ENCODE data around the gene PRPF38A. TPM values are rescaled to one million over a fixed set of nuclear protein-coding genes. Genes with fewer than 3 reads are reported as not detected.

PRPF38A gene
- polyA plus RNA-seq, 1 of the 3 experiments (the other 2 are of a cell fraction): 24.3 TPM

GRCh38 chr1:52365071-52365745 is 39.2 kb upstream of the PRPF38A start (continued):
- TF ChIP-seq USF2 (IDR thresholded peaks at IDR 0.05; ENCODE audit: borderline replicate concordance, low read depth, low read length) (no peak), RXRA (IDR thresholded peaks at IDR 0.05; ENCODE audit: borderline replicate concordance, low read depth) (no peak; the same call in 1 of the 2 replicates), SIN3A (IDR thresholded peaks at IDR 0.05; ENCODE audit: borderline replicate concordance, low read depth, low read length) (no peak), JUND (IDR thresholded peaks at IDR 0.05) (no peak), CHD2 (IDR thresholded peaks at IDR 0.05; ENCODE audit: low read length, partially characterized antibody) (no peak), GABPA (IDR thresholded peaks at IDR 0.05; ENCODE audit: low read depth) (no peak), TEAD4 (IDR thresholded peaks at IDR 0.05; ENCODE audit: borderline replicate concordance, insufficient read depth) (no peak), MEF2A (IDR thresholded peaks at IDR 0.05; ENCODE audit: borderline replicate concordance, low read depth) (no peak), RFX5 (IDR thresholded peaks at IDR 0.05; ENCODE audit: low read length) (no peak), EZH2phosphoT487 (IDR thresholded peaks at IDR 0.05; ENCODE audit: borderline replicate concordance, low read depth) (no peak), FOSL2 (IDR thresholded peaks at IDR 0.05; ENCODE audit: borderline replicate concordance, low read depth) (peak; percentile 68)
- TF ChIP-seq, protein P1, sequence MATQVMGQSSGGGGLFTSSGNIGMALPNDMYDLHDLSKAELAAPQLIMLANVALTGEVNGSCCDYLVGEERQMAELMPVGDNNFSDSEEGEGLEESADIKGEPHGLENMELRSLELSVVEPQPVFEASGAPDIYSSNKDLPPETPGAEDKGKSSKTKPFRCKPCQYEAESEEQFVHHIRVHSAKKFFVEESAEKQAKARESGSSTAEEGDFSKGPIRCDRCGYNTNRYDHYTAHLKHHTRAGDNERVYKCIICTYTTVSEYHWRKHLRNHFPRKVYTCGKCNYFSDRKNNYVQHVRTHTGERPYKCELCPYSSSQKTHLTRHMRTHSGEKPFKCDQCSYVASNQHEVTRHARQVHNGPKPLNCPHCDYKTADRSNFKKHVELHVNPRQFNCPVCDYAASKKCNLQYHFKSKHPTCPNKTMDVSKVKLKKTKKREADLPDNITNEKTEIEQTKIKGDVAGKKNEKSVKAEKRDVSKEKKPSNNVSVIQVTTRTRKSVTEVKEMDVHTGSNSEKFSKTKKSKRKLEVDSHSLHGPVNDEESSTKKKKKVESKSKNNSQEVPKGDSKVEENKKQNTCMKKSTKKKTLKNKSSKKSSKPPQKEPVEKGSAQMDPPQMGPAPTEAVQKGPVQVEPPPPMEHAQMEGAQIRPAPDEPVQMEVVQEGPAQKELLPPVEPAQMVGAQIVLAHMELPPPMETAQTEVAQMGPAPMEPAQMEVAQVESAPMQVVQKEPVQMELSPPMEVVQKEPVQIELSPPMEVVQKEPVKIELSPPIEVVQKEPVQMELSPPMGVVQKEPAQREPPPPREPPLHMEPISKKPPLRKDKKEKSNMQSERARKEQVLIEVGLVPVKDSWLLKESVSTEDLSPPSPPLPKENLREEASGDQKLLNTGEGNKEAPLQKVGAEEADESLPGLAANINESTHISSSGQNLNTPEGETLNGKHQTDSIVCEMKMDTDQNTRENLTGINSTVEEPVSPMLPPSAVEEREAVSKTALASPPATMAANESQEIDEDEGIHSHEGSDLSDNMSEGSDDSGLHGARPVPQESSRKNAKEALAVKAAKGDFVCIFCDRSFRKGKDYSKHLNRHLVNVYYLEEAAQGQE (IDR thresholded peaks at IDR 0.05; ENCODE audit: low read depth, low read length): no peak
- TF ChIP-seq, protein P2, sequence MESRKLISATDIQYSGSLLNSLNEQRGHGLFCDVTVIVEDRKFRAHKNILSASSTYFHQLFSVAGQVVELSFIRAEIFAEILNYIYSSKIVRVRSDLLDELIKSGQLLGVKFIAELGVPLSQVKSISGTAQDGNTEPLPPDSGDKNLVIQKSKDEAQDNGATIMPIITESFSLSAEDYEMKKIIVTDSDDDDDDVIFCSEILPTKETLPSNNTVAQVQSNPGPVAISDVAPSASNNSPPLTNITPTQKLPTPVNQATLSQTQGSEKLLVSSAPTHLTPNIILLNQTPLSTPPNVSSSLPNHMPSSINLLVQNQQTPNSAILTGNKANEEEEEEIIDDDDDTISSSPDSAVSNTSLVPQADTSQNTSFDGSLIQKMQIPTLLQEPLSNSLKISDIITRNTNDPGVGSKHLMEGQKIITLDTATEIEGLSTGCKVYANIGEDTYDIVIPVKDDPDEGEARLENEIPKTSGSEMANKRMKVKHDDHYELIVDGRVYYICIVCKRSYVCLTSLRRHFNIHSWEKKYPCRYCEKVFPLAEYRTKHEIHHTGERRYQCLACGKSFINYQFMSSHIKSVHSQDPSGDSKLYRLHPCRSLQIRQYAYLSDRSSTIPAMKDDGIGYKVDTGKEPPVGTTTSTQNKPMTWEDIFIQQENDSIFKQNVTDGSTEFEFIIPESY (IDR thresholded peaks at IDR 0.05; ENCODE audit: borderline replicate concordance, low read depth): no peak

Data from SK-N-SH (cell line).